Measurements from ENCODE around the gene ANXA2.

The ANXA2 gene

GRCh38 chr15:60425461-60425860 lies 27.7 kb upstream of the ANXA2 start:
- Histone ChIP-seq H3K4me3 (no peak overlapping the region), H3K9ac (no peak overlapping the region), H3K36me3 (peaks cover 6 to 69% (median 40%) of the 10 kb centered on the region in 11 experiments; a peak in 21 of 22 replicates), H3K27me3 (no peaks in the 10 kb centered on the region), H3K4me2 (peak overlapping the region in 7 of 11 experiments; percentile 66 to 91 (median 86); a peak in 14 of 22 replicates), H3K9me3 (replicated peaks in 1 of 11) (no peaks in the 10 kb centered on the region), H3K27ac (0 out of 22 replicates have a peak overlapping the region, but pooled peaks of 2 of the 11 experiments have one; percentile 4 to 75), H4K20me1 (peaks cover 0 to 12% (median 2%) of the 10 kb centered on the region in 11 experiments; a peak in 4 of 22 replicates), H3K4me1 (peaks cover 18 to 58% (median 32%) of the 10 kb centered on the region in 10 experiments)
- no peak for TF ChIP-seq Cebpa-rat (IDR thresholded peaks at IDR 0.05)

- Histone ChIP-seq H3K4me1 (peaks cover 18 to 73% (median 32%) of the 10 kb centered on the region in 10 experiments), H3K27me3 (no peaks in the 10 kb centered on the region), H3K36me3 (peaks cover 6 to 59% (median 34%) of the 10 kb centered on the region in 11 experiments; a peak in 21 of 22 replicates), H3K9ac (peak overlapping the region in 4 of 11 experiments; percentile 14 to 41 (median 33); a peak in 6 of 22 replicates), H3K9me3 (replicated peaks in 1 of 11) (no peaks in the 10 kb centered on the region), H3K4me3 (peak overlapping the region in 1 of 10 experiments; percentile 15; a peak in 1 of 20 replicates), H4K20me1 (peaks cover 0 to 12% (median 2%) of the 10 kb centered on the region in 11 experiments; a peak in 4 of 22 replicates), H3K4me2 (peak overlapping the region; percentile 49 to 91 (median 78)), H3K27ac (peak overlapping the region in 9 of 11 experiments; percentile 32 to 75 (median 58); a peak in 15 of 22 replicates)
- no peak for TF ChIP-seq Cebpa-rat (IDR thresholded peaks at IDR 0.05)
Measured at GRCh38 chr15:60424006-60424405, 26.2 kb upstream of the ANXA2 start.

GRCh38 chr15:60423537-60423936 lies 25.8 kb upstream of the ANXA2 start:
- Histone ChIP-seq H4K20me1 (peaks cover 0 to 12% (median 2%) of the 10 kb centered on the region in 11 experiments; a peak in 4 of 22 replicates), H3K4me1 (peaks cover 18 to 77% (median 32%) of the 10 kb centered on the region in 10 experiments), H3K27ac (peak overlapping the region in 8 of 11 experiments; percentile 32 to 75 (median 61); a peak in 8 of 22 replicates), H3K4me2 (peak overlapping the region in 10 of 11 experiments; percentile 9 to 91 (median 72); a peak in 14 of 22 replicates), H3K9me3 (replicated peaks in 1 of 11) (no peaks in the 10 kb centered on the region), H3K9ac (peak overlapping the region in 1 of 11 experiments; percentile 41; a peak in 2 of 22 replicates), H3K36me3 (peaks cover 5 to 54% (median 30%) of the 10 kb centered on the region in 11 experiments; a peak in 21 of 22 replicates), H3K27me3 (no peaks in the 10 kb centered on the region), H3K4me3 (no peak overlapping the region)
- no peak for TF ChIP-seq Cebpa-rat (IDR thresholded peaks at IDR 0.05)

GRCh38 chr15:60421544-60421943 lies 23.8 kb upstream of the ANXA2 start:
- H3K4me2 ChIP-seq = no peak overlapping the region
- no peak overlapping the region for H3K27ac ChIP-seq
- no peak for TF ChIP-seq Cebpa-rat (IDR thresholded peaks at IDR 0.05)

GRCh38 chr15:60420203-60420716 lies 22.5 kb upstream of the ANXA2 start:
- Histone ChIP-seq H4K20me1 (peaks cover 0 to 12% (median 2%) of the 10 kb centered on the region in 11 experiments; a peak in 4 of 22 replicates), H3K27ac (no peak overlapping the region), H3K4me1 (peaks cover 18 to 80% (median 29%) of the 10 kb centered on the region in 10 experiments), H3K4me3 (no peak overlapping the region), H3K4me2 (no peak overlapping the region; a peak in 1 of 22 replicates), H3K9me3 (replicated peaks in 1 of 11) (no peaks in the 10 kb centered on the region), H3K9ac (no peak overlapping the region), H3K36me3 (peaks cover 0 to 24% (median 9%) of the 10 kb centered on the region in 11 experiments; a peak in 13 of 22 replicates), H3K27me3 (no peaks in the 10 kb centered on the region)
- TF ChIP-seq Cebpa-rat (IDR thresholded peaks at IDR 0.05) = no peak

More at GRCh38 chr15:60421544-60421943, 23.8 kb upstream of the ANXA2 start:
- H3K4me3 ChIP-seq = no peak overlapping the region
- peaks cover 18 to 87% (median 35%) of the 10 kb centered on the region in 10 experiments for H3K4me1 ChIP-seq
- H4K20me1 ChIP-seq = peaks cover 0 to 12% (median 2%) of the 10 kb centered on the region in 11 experiments; a peak in 4 of 22 replicates
- H3K27me3 ChIP-seq = no peaks in the 10 kb centered on the region
- no peaks in the 10 kb centered on the region for H3K9me3 ChIP-seq (replicated peaks in 1 of 11)
- peaks cover 0 to 37% (median 17%) of the 10 kb centered on the region in 11 experiments; a peak in 14 of 22 replicates for H3K36me3 ChIP-seq
- H3K9ac ChIP-seq = no peak overlapping the region

- Histone ChIP-seq H3K36me3 (peaks cover 0 to 22% (median 9%) of the 10 kb centered on the region in 11 experiments; a peak in 13 of 22 replicates), H3K27ac (no peak overlapping the region), H3K27me3 (no peaks in the 10 kb centered on the region), H3K4me3 (no peak overlapping the region), H4K20me1 (peaks cover 0 to 11% (median 2%) of the 10 kb centered on the region in 11 experiments; a peak in 4 of 22 replicates), H3K9ac (no peak overlapping the region), H3K4me2 (peak overlapping the region in 2 of 11 experiments; percentile 65; a peak in 2 of 22 replicates), H3K4me1 (peaks cover 15 to 78% (median 24%) of the 10 kb centered on the region in 10 experiments), H3K9me3 (replicated peaks in 1 of 11) (no peaks in the 10 kb centered on the region)
- TF ChIP-seq Cebpa-rat (IDR thresholded peaks at IDR 0.05) = no peak
Measured at GRCh38 chr15:60419753-60420152, 22.0 kb upstream of the ANXA2 start.

- Histone ChIP-seq H3K4me1 (peaks cover 0 to 78% (median 15%) of the 10 kb centered on the region in 10 experiments; a peak in 13 of 20 replicates), H3K27ac (peak overlapping the region in 3 of 11 experiments; percentile 6 to 47 (median 30); a peak in 4 of 22 replicates), H3K4me3 (no peak overlapping the region), H3K4me2 (peak overlapping the region in 5 of 11 experiments; percentile 31 to 65 (median 49); a peak in 8 of 22 replicates), H3K9ac (no peak overlapping the region), H3K36me3 (peaks cover 0 to 22% (median 9%) of the 10 kb centered on the region in 11 experiments; a peak in 13 of 22 replicates), H4K20me1 (no peaks in the 10 kb centered on the region), H3K9me3 (replicated peaks in 1 of 11) (no peaks in the 10 kb centered on the region), H3K27me3 (no peaks in the 10 kb centered on the region)
- no peak for TF ChIP-seq Cebpa-rat (IDR thresholded peaks at IDR 0.05)
Measured at GRCh38 chr15:60418096-60418495, 20.3 kb upstream of the ANXA2 start.

GRCh38 chr15:60417112-60417511 lies 19.3 kb upstream of the ANXA2 start:
- Histone ChIP-seq H4K20me1 (no peaks in the 10 kb centered on the region), H3K36me3 (peaks cover 0 to 14% (median 3%) of the 10 kb centered on the region in 11 experiments; a peak in 13 of 22 replicates), H3K4me2 (peak overlapping the region in 1 of 11 experiments; percentile 65; a peak in 2 of 22 replicates), H3K27me3 (no peaks in the 10 kb centered on the region), H3K4me1 (peaks cover 0 to 75% (median 9%) of the 10 kb centered on the region in 10 experiments; a peak in 10 of 20 replicates), H3K4me3 (no peak overlapping the region), H3K9ac (no peak overlapping the region), H3K9me3 (replicated peaks in 1 of 11) (no peaks in the 10 kb centered on the region), H3K27ac (no peak overlapping the region)
- TF ChIP-seq Cebpa-rat (IDR thresholded peaks at IDR 0.05) = no peak

- Histone ChIP-seq H3K36me3 (peaks cover 0 to 8% (median 0%) of the 10 kb centered on the region in 11 experiments; a peak in 6 of 22 replicates), H4K20me1 (no peaks in the 10 kb centered on the region), H3K9ac (no peak overlapping the region), H3K4me1 (peaks cover 0 to 73% (median 14%) of the 10 kb centered on the region in 10 experiments; a peak in 13 of 20 replicates), H3K27ac (no peak overlapping the region; a peak in 1 of 22 replicates), H3K4me2 (peak overlapping the region in 1 of 11 experiments; percentile 7; a peak in 2 of 22 replicates), H3K4me3 (no peak overlapping the region), H3K27me3 (no peaks in the 10 kb centered on the region), H3K9me3 (replicated peaks in 1 of 11) (no peaks in the 10 kb centered on the region)
- TF ChIP-seq Cebpa-rat (IDR thresholded peaks at IDR 0.05) = no peak
Measured at GRCh38 chr15:60416484-60416883, 18.7 kb upstream of the ANXA2 start.
